RPMI8226 (cell line): ENCODE measurements around the gene ZMYND8.

Experiments used
- DNase-seq: peaks from one replicate; pipeline ENCODE4 v3.0.0-alpha.2; 2015

The ZMYND8 gene

GRCh38 chr20:47165376-47165865 lies 191.1 kb downstream of the ZMYND8 start:
- DNase-seq, result no peak

GRCh38 chr20:47164140-47164539 lies 192.4 kb downstream of the ZMYND8 start:
- DNase-seq, result no peak

- no peak for DNase-seq
These were observed 195.1 kb downstream of the ZMYND8 start for GRCh38 chr20:47161411-47161810.

- no peak for DNase-seq
These were observed 195.5 kb downstream of the ZMYND8 start for GRCh38 chr20:47160992-47161391.

GRCh38 chr20:47160240-47160639 lies 196.3 kb downstream of the ZMYND8 start:
- no peak for DNase-seq
